B cell (primary cell): ENCODE results near the gene MKRN2.

Experiments used
- CTCF ChIP-seq: fragments of 200-600 bp; IDR thresholded peaks from one replicate; pipeline ENCODE4 v1.8.0; 2022; ENCODE audit warnings: antibody characterized with exemption, mild to moderate bottlenecking
- EZH2 ChIP-seq: IDR thresholded peaks from 2 replicates; pipeline ENCODE4 v1.6.1; 2012; ENCODE audit warnings: borderline replicate concordance, low read depth, mild to moderate bottlenecking, moderate library complexity, low read length; ENCODE audit not compliant: insufficient read depth, poor library complexity, severe bottlenecking

DNA sequence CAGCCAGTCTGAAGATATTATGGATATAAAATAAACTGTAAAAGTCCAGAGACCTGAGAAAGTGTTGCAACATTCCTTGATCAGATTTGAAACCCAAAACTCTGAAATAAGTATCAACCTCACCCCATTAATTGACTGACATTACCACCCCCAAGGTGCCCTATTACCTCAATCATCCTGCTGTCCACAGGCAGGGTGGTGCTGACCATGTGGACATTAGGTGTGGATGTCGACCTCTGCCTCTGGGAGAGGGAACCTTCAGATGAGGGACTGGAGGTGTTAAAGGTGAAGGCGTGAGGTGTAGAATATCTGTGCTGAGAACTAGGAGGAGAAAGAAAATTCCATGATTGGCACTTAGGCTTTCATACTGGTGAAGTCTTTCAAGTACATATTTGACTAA lies 47.1 kb downstream of the MKRN2 start:
- TF ChIP-seq CTCF = no peak
- TF ChIP-seq EZH2 = no peak
